Body of pancreas (tissue), 4 donors: ENCODE data around the gene MTRFR.
A peak's percentile ranks its signal among the peaks of the same experiment; 100 is the strongest.

Source experiments
- POLR2A ChIP-seq, 3 donors: fragments of 450-650 bp; IDR thresholded peaks; one replicate each; pipeline ENCODE4 v1.6.1; 2016; ENCODE audit warnings: antibody characterized with exemption in 3 of 3, mild to moderate bottlenecking in 2 of 3
- TF ChIP-seq, protein P1 (sequence below), 7 experiments: fragments of 450-650 bp in 4 of 7; fragments of 200-600 bp in 3 of 7; sonication (generic) in 3 of 7; IDR thresholded peaks; one replicate each; pipeline ENCODE4 v1.5.1; 2016 to 2019; ENCODE audit warnings: antibody characterized with exemption in 7 of 7

DNA sequence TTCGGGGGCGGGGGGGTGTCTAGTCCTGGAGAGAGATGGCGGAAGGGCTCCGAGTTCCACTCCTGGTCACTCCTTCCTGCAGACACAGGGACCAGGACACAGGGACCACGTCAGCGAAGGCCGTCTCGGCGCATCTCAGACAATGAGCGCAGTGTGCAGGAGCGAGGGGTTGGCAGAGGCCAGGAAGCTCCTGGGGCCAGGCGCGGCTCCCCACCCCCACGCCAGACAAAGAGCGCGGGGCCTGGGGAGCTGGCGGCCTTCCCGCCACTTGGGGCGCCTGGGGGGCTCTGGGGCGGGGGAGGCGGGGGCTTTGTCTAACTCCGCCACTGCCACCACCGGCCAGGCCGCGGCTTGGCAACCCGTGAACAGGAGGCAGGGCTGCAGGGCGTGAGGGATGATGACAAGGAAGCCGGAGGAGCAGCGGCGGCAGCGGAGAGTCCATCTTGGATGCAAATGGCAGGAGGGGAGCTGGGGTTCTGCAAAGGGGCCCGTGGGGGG, 36.2 kb downstream of the MTRFR start:
- TF ChIP-seq, protein P1, sequence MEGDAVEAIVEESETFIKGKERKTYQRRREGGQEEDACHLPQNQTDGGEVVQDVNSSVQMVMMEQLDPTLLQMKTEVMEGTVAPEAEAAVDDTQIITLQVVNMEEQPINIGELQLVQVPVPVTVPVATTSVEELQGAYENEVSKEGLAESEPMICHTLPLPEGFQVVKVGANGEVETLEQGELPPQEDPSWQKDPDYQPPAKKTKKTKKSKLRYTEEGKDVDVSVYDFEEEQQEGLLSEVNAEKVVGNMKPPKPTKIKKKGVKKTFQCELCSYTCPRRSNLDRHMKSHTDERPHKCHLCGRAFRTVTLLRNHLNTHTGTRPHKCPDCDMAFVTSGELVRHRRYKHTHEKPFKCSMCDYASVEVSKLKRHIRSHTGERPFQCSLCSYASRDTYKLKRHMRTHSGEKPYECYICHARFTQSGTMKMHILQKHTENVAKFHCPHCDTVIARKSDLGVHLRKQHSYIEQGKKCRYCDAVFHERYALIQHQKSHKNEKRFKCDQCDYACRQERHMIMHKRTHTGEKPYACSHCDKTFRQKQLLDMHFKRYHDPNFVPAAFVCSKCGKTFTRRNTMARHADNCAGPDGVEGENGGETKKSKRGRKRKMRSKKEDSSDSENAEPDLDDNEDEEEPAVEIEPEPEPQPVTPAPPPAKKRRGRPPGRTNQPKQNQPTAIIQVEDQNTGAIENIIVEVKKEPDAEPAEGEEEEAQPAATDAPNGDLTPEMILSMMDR (IDR thresholded peaks at IDR 0.05) = no peak
- peak in 1 of 3 donors; percentile 8 for TF ChIP-seq POLR2A (IDR thresholded peaks at IDR 0.05)
